Measurements from ENCODE around the gene MFRP.
"Not testable (repeated sequence)": the region's sequence is repeated elsewhere in the genome, so short reads cannot be mapped to it uniquely, and the experiment has no call there.

The MFRP gene

GRCh38 chr11:119346605-119347004 lies at the start of gene MFRP:
TSS of gene MFRP (minus strand) at chr11:119346705. CDS start at chr11:119346513, 192 bp downstream.
- no peak for DNase-seq (ENCODE audit: low read depth in 2 of 2)

- DNase-seq (ENCODE audit: low read depth in 2 of 2): no peak
Observed at GRCh38 chr11:119391275-119391674, 44.8 kb upstream of the MFRP start.

- DNase-seq (ENCODE audit: low read depth in 2 of 2): no peak
Observed at GRCh38 chr11:119389611-119390254, 43.2 kb upstream of the MFRP start.

- DNase-seq (ENCODE audit: low read depth in 2 of 2): no peak
Observed at GRCh38 chr11:119388103-119388502, 41.6 kb upstream of the MFRP start.

GRCh38 chr11:119384332-119384731 lies 37.8 kb upstream of the MFRP start:
- no peak for DNase-seq (ENCODE audit: low read depth in 2 of 2)

GRCh38 chr11:119382513-119382912 lies 36.0 kb upstream of the MFRP start:
- not testable (repeated sequence) for DNase-seq (ENCODE audit: low read depth in 2 of 2)

- DNase-seq (ENCODE audit: low read depth in 2 of 2): no peak
Observed at GRCh38 chr11:119382101-119382500, 35.6 kb upstream of the MFRP start.

GRCh38 chr11:119381181-119381988 lies 34.9 kb upstream of the MFRP start, which contains the start of gene USP2:
TSS of gene USP2 (minus strand) at chr11:119381690. CDS start at chr11:119373480, 8,210 bp downstream.
- peak; percentile 93 to 94 for DNase-seq (ENCODE audit: low read depth in 2 of 2)

- no peak for DNase-seq (ENCODE audit: low read depth in 2 of 2)
Observed at GRCh38 chr11:119380827-119381180, 34.3 kb upstream of the MFRP start.

- no peak for DNase-seq (ENCODE audit: low read depth in 2 of 2)
Observed at GRCh38 chr11:119380160-119380826, 33.8 kb upstream of the MFRP start.

- no peak for DNase-seq (ENCODE audit: low read depth in 2 of 2)
Observed at GRCh38 chr11:119378851-119379465, 32.5 kb upstream of the MFRP start.

GRCh38 chr11:119377961-119378667 lies 31.6 kb upstream of the MFRP start:
- DNase-seq (ENCODE audit: low read depth in 2 of 2): no peak

GRCh38 chr11:119377112-119377901 lies 30.8 kb upstream of the MFRP start:
- DNase-seq (ENCODE audit: low read depth in 2 of 2): no peak

GRCh38 chr11:119376197-119376847 lies 29.8 kb upstream of the MFRP start:
- DNase-seq (ENCODE audit: low read depth in 2 of 2): no peak

- DNase-seq (ENCODE audit: low read depth in 2 of 2): no peak
Observed at GRCh38 chr11:119375337-119376196, 29.1 kb upstream of the MFRP start.

- no peak for DNase-seq (ENCODE audit: low read depth in 2 of 2)
Observed at GRCh38 chr11:119374632-119375336, 28.3 kb upstream of the MFRP start.

- no peak for DNase-seq (ENCODE audit: low read depth in 2 of 2)
Observed at GRCh38 chr11:119373921-119374631, 27.6 kb upstream of the MFRP start.
